Measurements from ENCODE around the gene PSMC3IP.

The PSMC3IP gene

DNA sequence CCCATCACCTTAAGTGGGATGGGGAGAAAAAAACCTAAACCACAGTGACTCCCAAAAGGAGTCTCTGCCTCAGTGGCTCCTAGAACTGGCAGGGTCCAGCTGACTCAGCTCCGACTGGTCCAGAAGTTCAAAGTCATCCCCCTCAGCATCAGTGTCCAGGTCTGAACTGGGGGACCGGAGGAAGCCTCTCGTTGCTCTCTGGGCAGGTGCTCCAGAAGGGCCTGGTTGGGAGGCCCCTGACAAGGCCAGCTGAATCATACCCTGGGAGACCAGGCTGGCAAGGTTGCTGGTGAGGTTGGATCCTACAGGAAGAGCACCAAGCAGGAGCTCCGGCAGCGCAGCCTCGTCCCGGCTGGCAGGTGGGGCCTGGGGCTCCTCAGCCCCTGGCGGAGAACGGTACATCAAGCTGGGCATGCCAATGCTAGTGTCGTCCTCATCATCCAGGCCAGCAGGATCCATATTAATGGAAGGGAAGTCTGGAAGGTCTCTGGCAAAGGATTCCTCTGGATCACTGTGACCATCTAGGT is 4.3 kb upstream of the PSMC3IP start:
- TF ChIP-seq, protein P1, sequence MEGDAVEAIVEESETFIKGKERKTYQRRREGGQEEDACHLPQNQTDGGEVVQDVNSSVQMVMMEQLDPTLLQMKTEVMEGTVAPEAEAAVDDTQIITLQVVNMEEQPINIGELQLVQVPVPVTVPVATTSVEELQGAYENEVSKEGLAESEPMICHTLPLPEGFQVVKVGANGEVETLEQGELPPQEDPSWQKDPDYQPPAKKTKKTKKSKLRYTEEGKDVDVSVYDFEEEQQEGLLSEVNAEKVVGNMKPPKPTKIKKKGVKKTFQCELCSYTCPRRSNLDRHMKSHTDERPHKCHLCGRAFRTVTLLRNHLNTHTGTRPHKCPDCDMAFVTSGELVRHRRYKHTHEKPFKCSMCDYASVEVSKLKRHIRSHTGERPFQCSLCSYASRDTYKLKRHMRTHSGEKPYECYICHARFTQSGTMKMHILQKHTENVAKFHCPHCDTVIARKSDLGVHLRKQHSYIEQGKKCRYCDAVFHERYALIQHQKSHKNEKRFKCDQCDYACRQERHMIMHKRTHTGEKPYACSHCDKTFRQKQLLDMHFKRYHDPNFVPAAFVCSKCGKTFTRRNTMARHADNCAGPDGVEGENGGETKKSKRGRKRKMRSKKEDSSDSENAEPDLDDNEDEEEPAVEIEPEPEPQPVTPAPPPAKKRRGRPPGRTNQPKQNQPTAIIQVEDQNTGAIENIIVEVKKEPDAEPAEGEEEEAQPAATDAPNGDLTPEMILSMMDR (IDR thresholded peaks at IDR 0.05) = no peak
- Histone ChIP-seq H3K9ac (no peak overlapping the region), H3K9me3 (ENCODE audit: control insufficient read depth, low read length) (no peaks in the 10 kb centered on the region), H2AFZ (no peak overlapping the region), H3K27me3 (ENCODE audit: control insufficient read depth, insufficient read depth, low read length) (no peaks in the 10 kb centered on the region), H3K4me3 (ENCODE audit: low read depth, low read length) (no peak overlapping the region), H3K79me2 (peaks cover 4% of the 10 kb centered on the region), H3K4me2 (ENCODE audit: low read length) (no peak overlapping the region), H3K36me3 (ENCODE audit: control insufficient read depth, insufficient read depth, low read length) (no peaks in the 10 kb centered on the region), H3K4me1 (peaks cover 8% of the 10 kb centered on the region), H3K27ac (no peak overlapping the region)

DNA sequence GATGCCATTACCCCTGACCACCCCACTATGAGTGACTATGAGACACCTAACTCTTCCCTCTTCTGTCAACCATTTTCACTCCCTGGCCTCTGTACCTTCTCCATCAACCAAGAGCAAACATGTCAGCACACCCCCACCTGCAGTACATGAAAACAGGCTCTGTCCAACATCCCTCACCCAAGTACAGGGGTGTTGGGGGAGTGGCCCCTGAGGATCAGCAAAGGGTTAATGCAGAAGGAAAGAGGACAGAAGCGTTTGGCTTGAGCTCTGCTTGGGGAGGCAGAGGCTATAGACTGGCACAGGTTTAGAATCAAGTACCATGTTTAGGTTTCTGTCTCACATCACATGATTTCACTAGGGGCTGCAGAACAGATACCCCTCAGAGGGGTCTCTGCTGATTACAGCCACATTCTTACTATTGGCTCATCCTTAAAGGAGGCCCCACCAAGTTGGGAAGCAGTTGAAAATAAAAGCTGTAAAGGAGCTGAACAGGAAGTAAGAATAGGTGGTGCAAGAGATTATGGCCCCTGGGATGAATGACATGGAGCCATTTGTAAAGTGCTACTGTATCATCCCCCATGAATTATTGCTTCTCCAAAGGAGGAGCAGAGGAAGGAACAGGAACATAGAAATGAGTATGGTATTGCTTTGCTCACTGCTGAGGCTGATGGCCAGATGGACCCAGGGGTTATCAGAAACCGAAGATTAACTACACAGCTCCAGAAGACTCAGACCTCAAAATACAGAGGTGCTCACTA is 2.4 kb upstream of the PSMC3IP start:
- Histone ChIP-seq H3K4me3 (ENCODE audit: low read depth, low read length) (no peak overlapping the region), H3K4me2 (ENCODE audit: low read length) (no peak overlapping the region), H3K36me3 (ENCODE audit: control insufficient read depth, insufficient read depth, low read length) (no peaks in the 10 kb centered on the region), H3K79me2 (peaks cover 4% of the 10 kb centered on the region), H3K9ac (no peak overlapping the region), H3K9me3 (ENCODE audit: control insufficient read depth, low read length) (no peaks in the 10 kb centered on the region), H2AFZ (no peak overlapping the region), H3K4me1 (peaks cover 9% of the 10 kb centered on the region), H3K27ac (no peak overlapping the region), H3K27me3 (ENCODE audit: control insufficient read depth, insufficient read depth, low read length) (no peaks in the 10 kb centered on the region)
- TF ChIP-seq, protein P1 (IDR thresholded peaks at IDR 0.05) = no peak

- H3K9me3 ChIP-seq (ENCODE audit: control insufficient read depth, low read length) = no peaks in the 10 kb centered on the region
- H3K4me3 ChIP-seq (ENCODE audit: low read depth, low read length) = peak overlapping the region; percentile 99
- no peaks in the 10 kb centered on the region for H3K36me3 ChIP-seq (ENCODE audit: control insufficient read depth, insufficient read depth, low read length)
- peak overlapping the region; percentile 83 for H3K27ac ChIP-seq
- peak overlapping the region; percentile 71 for H3K4me2 ChIP-seq (ENCODE audit: low read length)
- H3K79me2 ChIP-seq = peaks cover 4% of the 10 kb centered on the region
- H3K27me3 ChIP-seq (ENCODE audit: control insufficient read depth, insufficient read depth, low read length) = no peaks in the 10 kb centered on the region
- peak overlapping the region; percentile 4 for H3K9ac ChIP-seq
- H2AFZ ChIP-seq = peak overlapping the region; percentile 78
- H3K4me1 ChIP-seq = peaks cover 9% of the 10 kb centered on the region
- TF ChIP-seq, protein P1 (IDR thresholded peaks at IDR 0.05) = peak; percentile 82
These were observed 847 bp upstream of the PSMC3IP start for GRCh38 chr17:42578282-42578869.

- Histone ChIP-seq H3K4me3 (ENCODE audit: low read depth, low read length) (peak overlapping the region; percentile 99), H3K27ac (peak overlapping the region; percentile 83), H3K79me2 (peaks cover 4% of the 10 kb centered on the region), H3K36me3 (ENCODE audit: control insufficient read depth, insufficient read depth, low read length) (no peaks in the 10 kb centered on the region), H3K4me1 (peaks cover 9% of the 10 kb centered on the region), H3K9ac (no peak overlapping the region), H3K27me3 (ENCODE audit: control insufficient read depth, insufficient read depth, low read length) (no peaks in the 10 kb centered on the region), H2AFZ (peak overlapping the region; percentile 78), H3K4me2 (ENCODE audit: low read length) (peak overlapping the region; percentile 71), H3K9me3 (ENCODE audit: control insufficient read depth, low read length) (no peaks in the 10 kb centered on the region)
- TF ChIP-seq, protein P1 (IDR thresholded peaks at IDR 0.05) = no peak
These were observed 393 bp downstream of the PSMC3IP start for GRCh38 chr17:42577140-42577531.

All from parathyroid adenoma (tissue), 2 donors.